Measurements from ENCODE around the gene EPB42.

The EPB42 gene

DNA sequence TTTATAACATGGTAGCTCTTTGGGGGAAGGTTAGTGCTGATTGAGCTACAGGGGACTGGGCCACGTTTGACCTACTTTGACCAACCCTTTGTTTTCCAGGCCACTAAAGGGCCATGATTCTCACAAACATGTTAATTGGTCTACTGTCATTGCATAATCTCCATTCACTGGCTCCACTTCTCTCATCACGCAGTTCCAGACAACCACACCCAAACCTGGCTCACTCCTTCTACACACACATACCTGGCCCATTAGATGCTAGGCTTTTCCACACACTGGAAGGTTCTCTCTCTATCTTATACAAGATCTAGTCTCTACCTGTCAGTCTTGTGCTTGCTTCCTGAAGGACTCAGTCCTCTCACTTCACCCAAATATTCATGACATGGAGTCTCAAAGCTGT is 30.0 kb upstream of the EPB42 start:
- TF ChIP-seq ZFX (IDR thresholded peaks at IDR 0.05) = no peak
- TF ChIP-seq, protein P1, sequence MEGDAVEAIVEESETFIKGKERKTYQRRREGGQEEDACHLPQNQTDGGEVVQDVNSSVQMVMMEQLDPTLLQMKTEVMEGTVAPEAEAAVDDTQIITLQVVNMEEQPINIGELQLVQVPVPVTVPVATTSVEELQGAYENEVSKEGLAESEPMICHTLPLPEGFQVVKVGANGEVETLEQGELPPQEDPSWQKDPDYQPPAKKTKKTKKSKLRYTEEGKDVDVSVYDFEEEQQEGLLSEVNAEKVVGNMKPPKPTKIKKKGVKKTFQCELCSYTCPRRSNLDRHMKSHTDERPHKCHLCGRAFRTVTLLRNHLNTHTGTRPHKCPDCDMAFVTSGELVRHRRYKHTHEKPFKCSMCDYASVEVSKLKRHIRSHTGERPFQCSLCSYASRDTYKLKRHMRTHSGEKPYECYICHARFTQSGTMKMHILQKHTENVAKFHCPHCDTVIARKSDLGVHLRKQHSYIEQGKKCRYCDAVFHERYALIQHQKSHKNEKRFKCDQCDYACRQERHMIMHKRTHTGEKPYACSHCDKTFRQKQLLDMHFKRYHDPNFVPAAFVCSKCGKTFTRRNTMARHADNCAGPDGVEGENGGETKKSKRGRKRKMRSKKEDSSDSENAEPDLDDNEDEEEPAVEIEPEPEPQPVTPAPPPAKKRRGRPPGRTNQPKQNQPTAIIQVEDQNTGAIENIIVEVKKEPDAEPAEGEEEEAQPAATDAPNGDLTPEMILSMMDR (conservative IDR thresholded peaks at IDR 0.05) = no peak

DNA sequence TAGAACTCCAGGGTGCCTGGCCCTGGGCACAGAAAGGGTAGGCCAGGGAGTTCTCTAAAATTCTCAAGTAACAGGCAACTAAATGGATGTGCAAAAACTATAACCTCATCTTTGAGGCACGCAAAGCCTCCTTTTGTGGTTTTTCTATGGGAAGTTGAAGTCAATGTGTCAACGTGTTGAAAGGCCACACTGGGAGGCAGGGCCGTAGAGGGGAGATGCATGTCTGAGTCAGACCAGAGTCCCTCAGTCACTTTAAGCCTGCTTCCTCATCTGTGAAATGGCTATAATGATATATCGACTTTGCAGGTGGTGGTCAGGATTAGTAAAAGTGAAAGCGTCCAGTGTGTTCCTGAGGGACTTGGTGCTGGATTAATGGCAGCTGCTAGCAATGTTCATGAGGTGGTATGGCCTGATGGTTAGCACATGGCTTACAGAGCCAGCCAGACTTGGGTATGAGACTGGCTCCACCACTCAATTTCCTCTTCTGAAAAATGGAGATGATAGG is 28.9 kb upstream of the EPB42 start:
- no peak for TF ChIP-seq ZFX (IDR thresholded peaks at IDR 0.05)
- TF ChIP-seq, protein P1 (conservative IDR thresholded peaks at IDR 0.05) = no peak
- no peak overlapping the region for H3K27ac ChIP-seq

More for the DNA sequence above, 30.0 kb upstream of the EPB42 start:
- no peak overlapping the region for H3K27ac ChIP-seq

DNA sequence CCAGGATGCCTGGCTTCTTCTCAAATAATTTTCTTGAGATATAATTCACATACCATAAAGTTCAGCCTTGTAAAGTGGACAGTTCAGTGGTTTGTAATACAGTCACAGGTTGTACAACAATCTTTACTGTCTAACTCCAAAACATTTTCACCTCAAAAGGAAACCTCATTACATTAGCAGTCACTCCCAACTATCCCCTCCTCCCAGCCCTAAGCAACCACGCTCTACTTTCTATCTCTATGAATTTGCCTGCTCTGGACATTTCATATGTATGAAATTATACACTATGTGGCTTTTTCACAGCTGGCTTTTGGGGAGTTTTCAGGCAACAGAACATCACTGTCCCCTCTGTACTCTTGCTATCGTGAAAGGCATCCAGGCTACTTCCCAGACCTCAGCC is 28.4 kb upstream of the EPB42 start:
- no peak overlapping the region for H3K27ac ChIP-seq

DNA sequence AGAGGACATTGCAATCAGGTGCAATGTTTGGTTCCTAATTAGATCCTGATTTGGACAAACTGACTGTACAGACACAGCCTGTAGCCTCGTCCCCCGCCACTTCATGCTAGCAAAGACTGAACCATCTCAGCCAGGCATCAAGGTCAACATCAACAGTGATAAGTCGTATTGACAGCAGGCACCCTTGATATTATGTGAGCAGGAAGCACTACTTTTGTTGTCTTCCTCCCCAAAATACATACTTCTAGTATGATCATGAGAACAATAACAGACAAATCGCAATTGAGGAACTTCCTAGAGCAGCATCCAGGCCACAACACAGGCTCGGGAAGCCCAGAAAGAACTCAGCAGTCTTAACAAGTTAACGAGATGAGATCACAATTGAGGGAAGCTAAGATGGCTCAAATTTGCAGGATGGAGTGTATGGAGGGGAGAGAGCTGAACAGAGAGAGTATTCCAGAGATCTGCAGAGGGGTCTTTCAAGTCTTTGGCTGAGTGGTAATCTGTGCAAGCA is 25.5 kb upstream of the EPB42 start:
- TF ChIP-seq, protein P1 (conservative IDR thresholded peaks at IDR 0.05) = no peak
- no peak for TF ChIP-seq ZFX (IDR thresholded peaks at IDR 0.05)
- no peak overlapping the region for H3K27ac ChIP-seq

More for the DNA sequence above, 28.4 kb upstream of the EPB42 start:
- TF ChIP-seq ZFX (IDR thresholded peaks at IDR 0.05) = no peak
- TF ChIP-seq, protein P1 (conservative IDR thresholded peaks at IDR 0.05) = no peak

DNA sequence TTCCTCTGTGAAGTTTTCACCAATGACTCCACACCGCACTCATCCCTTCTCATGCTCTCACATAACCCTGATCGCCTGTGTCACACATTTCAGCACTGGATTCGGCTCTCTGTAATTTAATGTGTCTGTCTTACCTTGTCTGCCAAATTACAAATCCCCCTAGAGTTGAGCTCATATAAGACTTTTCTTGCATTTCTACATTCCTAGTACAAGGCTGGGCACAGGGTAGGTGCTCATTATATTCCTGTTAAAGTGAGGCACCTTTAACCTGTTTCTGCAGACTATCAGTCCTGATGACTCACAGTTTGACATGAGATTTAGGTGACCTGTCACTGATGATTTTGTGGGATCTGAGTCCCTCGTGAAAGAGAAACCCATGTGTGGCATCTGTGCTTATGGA is 23.3 kb upstream of the EPB42 start:
- TF ChIP-seq, protein P1 (conservative IDR thresholded peaks at IDR 0.05) = no peak
- TF ChIP-seq ZFX (IDR thresholded peaks at IDR 0.05) = no peak
- H3K27ac ChIP-seq = no peak overlapping the region

DNA sequence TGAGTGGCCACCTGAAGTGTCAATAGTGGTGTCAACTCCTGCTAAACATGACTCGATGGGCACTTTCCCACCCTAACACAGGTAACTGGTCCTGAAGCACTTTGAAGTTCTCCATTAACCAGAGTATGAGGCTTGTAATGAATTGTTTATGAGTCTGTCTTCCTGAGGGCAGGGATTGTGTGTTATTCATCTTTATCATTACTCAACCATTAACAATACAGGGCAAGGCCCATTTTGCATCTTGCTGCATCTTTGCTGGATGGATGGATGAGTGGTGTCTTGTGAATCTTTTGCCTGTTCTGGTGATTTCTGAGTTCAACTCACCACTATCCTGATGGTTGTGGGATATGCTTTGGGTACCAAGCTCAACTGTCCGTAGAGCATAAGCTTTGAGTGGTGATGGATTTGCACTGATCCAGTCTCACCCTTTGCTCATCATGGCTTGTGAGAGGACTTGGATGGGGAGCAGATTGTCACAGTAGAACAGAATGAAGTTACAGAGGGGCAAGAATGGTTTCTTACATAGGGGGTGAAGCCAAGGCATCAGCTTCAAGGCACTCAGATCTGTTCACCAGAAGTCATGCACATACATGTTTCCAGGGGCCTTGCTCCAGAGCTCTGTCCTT is 22.3 kb upstream of the EPB42 start:
- H3K27ac ChIP-seq = no peak overlapping the region
- no peak for TF ChIP-seq ZFX (IDR thresholded peaks at IDR 0.05)
- TF ChIP-seq, protein P1 (conservative IDR thresholded peaks at IDR 0.05) = no peak

DNA sequence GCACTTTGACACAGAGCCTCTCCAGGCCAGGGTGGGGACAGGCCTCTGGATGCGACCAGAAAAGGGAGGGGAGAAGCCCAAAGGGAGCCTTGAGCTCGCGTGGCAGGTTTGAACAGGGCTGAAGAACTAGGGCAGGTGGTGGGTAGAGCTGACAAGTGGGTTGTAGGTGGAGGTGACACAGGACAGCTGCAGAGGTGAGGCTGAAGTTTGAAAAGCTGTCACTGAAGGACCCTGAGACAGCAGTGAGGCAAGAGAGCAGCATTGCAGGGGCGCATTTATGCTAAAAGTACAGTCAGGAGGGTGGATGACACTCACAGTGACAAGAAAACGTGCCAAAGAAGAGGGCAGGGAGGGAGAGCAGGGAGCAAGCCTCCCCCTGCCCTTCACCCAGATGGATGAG is 21.8 kb upstream of the EPB42 start:
- H3K27ac ChIP-seq = no peak overlapping the region
- no peak for TF ChIP-seq ZFX (IDR thresholded peaks at IDR 0.05)
- TF ChIP-seq, protein P1 (conservative IDR thresholded peaks at IDR 0.05) = no peak

All from C4-2B (cell line).